ENCODE data around the gene CACNG5.

The CACNG5 gene

GRCh38 chr17:66848496-66848895 is 13.6 kb downstream of the CACNG5 start:
- no peak overlapping the region for H3K27ac ChIP-seq (ENCODE audit: low read depth, low read length)
- no peaks in the 10 kb centered on the region for H3K36me3 ChIP-seq (ENCODE audit: insufficient read depth, low read length)

GRCh38 chr17:66849032-66849655 is 14.2 kb downstream of the CACNG5 start:
- no peak overlapping the region for H3K27ac ChIP-seq (ENCODE audit: low read depth, low read length)
- H3K79me2 ChIP-seq (ENCODE audit: control insufficient read depth, insufficient read depth, low read length, unreplicated experiment) = no peaks in the 10 kb centered on the region
- no peaks in the 10 kb centered on the region for H3K36me3 ChIP-seq (ENCODE audit: insufficient read depth, low read length)

More at GRCh38 chr17:66848496-66848895, 13.6 kb downstream of the CACNG5 start:
- H3K4me3 ChIP-seq (ENCODE audit: low read depth, low read length) = no peak overlapping the region
- no peaks in the 10 kb centered on the region for H3K4me1 ChIP-seq (ENCODE audit: control insufficient read depth, insufficient read depth, low read length, unreplicated experiment)
- H2AFZ ChIP-seq (ENCODE audit: low read length, unreplicated experiment) = no peak overlapping the region
- no peaks in the 10 kb centered on the region for H3K79me2 ChIP-seq (ENCODE audit: control insufficient read depth, insufficient read depth, low read length, unreplicated experiment)
- H3K27me3 ChIP-seq (ENCODE audit: insufficient read depth, low read length) = peaks cover 74% of the 10 kb centered on the region

GRCh38 chr17:66849851-66850580 is 15.1 kb downstream of the CACNG5 start:
- Histone ChIP-seq H3K79me2 (ENCODE audit: control insufficient read depth, insufficient read depth, low read length, unreplicated experiment) (no peaks in the 10 kb centered on the region), H2AFZ (ENCODE audit: low read length, unreplicated experiment) (no peak overlapping the region), H3K4me1 (ENCODE audit: control insufficient read depth, insufficient read depth, low read length, unreplicated experiment) (no peaks in the 10 kb centered on the region), H3K27ac (ENCODE audit: low read depth, low read length) (no peak overlapping the region), H3K4me3 (ENCODE audit: low read depth, low read length) (no peak overlapping the region), H3K36me3 (ENCODE audit: insufficient read depth, low read length) (no peaks in the 10 kb centered on the region), H3K27me3 (ENCODE audit: insufficient read depth, low read length) (peaks cover 61% of the 10 kb centered on the region)

More at GRCh38 chr17:66849032-66849655, 14.2 kb downstream of the CACNG5 start:
- Histone ChIP-seq H3K27me3 (ENCODE audit: insufficient read depth, low read length) (peaks cover 68% of the 10 kb centered on the region), H2AFZ (ENCODE audit: low read length, unreplicated experiment) (no peak overlapping the region), H3K4me1 (ENCODE audit: control insufficient read depth, insufficient read depth, low read length, unreplicated experiment) (no peaks in the 10 kb centered on the region), H3K4me3 (ENCODE audit: low read depth, low read length) (no peak overlapping the region)

- Histone ChIP-seq H3K4me1 (ENCODE audit: control insufficient read depth, insufficient read depth, low read length, unreplicated experiment) (no peaks in the 10 kb centered on the region), H3K4me3 (ENCODE audit: low read depth, low read length) (no peak overlapping the region), H3K27me3 (ENCODE audit: insufficient read depth, low read length) (peaks cover 58% of the 10 kb centered on the region), H3K36me3 (ENCODE audit: insufficient read depth, low read length) (no peaks in the 10 kb centered on the region), H3K27ac (ENCODE audit: low read depth, low read length) (no peak overlapping the region), H2AFZ (ENCODE audit: low read length, unreplicated experiment) (no peak overlapping the region), H3K79me2 (ENCODE audit: control insufficient read depth, insufficient read depth, low read length, unreplicated experiment) (no peaks in the 10 kb centered on the region)
Observed at GRCh38 chr17:66850692-66851091, 15.8 kb downstream of the CACNG5 start.

GRCh38 chr17:66855204-66855603 is 20.3 kb downstream of the CACNG5 start:
- Histone ChIP-seq H3K27ac (ENCODE audit: low read depth, low read length) (no peak overlapping the region), H3K27me3 (ENCODE audit: insufficient read depth, low read length) (peaks cover 53% of the 10 kb centered on the region), H3K36me3 (ENCODE audit: insufficient read depth, low read length) (no peaks in the 10 kb centered on the region), H3K79me2 (ENCODE audit: control insufficient read depth, insufficient read depth, low read length, unreplicated experiment) (no peaks in the 10 kb centered on the region), H3K4me3 (ENCODE audit: low read depth, low read length) (no peak overlapping the region), H2AFZ (ENCODE audit: low read length, unreplicated experiment) (no peak overlapping the region), H3K4me1 (ENCODE audit: control insufficient read depth, insufficient read depth, low read length, unreplicated experiment) (no peaks in the 10 kb centered on the region)

- no peak overlapping the region for H3K27ac ChIP-seq (ENCODE audit: low read depth, low read length)
- peaks cover 56% of the 10 kb centered on the region for H3K27me3 ChIP-seq (ENCODE audit: insufficient read depth, low read length)
- H3K4me3 ChIP-seq (ENCODE audit: low read depth, low read length) = no peak overlapping the region
- H3K36me3 ChIP-seq (ENCODE audit: insufficient read depth, low read length) = no peaks in the 10 kb centered on the region
- no peaks in the 10 kb centered on the region for H3K79me2 ChIP-seq (ENCODE audit: control insufficient read depth, insufficient read depth, low read length, unreplicated experiment)
- no peaks in the 10 kb centered on the region for H3K4me1 ChIP-seq (ENCODE audit: control insufficient read depth, insufficient read depth, low read length, unreplicated experiment)
- H2AFZ ChIP-seq (ENCODE audit: low read length, unreplicated experiment) = no peak overlapping the region
Observed at GRCh38 chr17:66858226-66859083, 23.5 kb downstream of the CACNG5 start.

GRCh38 chr17:66859353-66859752 is 24.4 kb downstream of the CACNG5 start:
- no peak overlapping the region for H2AFZ ChIP-seq (ENCODE audit: low read length, unreplicated experiment)
- H3K79me2 ChIP-seq (ENCODE audit: control insufficient read depth, insufficient read depth, low read length, unreplicated experiment) = no peaks in the 10 kb centered on the region
- no peak overlapping the region for H3K27ac ChIP-seq (ENCODE audit: low read depth, low read length)
- H3K4me1 ChIP-seq (ENCODE audit: control insufficient read depth, insufficient read depth, low read length, unreplicated experiment) = no peaks in the 10 kb centered on the region
- H3K4me3 ChIP-seq (ENCODE audit: low read depth, low read length) = no peak overlapping the region
- H3K27me3 ChIP-seq (ENCODE audit: insufficient read depth, low read length) = peaks cover 65% of the 10 kb centered on the region
- no peaks in the 10 kb centered on the region for H3K36me3 ChIP-seq (ENCODE audit: insufficient read depth, low read length)

GRCh38 chr17:66860204-66860603 is 25.3 kb downstream of the CACNG5 start:
- Histone ChIP-seq H3K79me2 (ENCODE audit: control insufficient read depth, insufficient read depth, low read length, unreplicated experiment) (no peaks in the 10 kb centered on the region), H3K4me3 (ENCODE audit: low read depth, low read length) (no peak overlapping the region), H3K36me3 (ENCODE audit: insufficient read depth, low read length) (no peaks in the 10 kb centered on the region), H2AFZ (ENCODE audit: low read length, unreplicated experiment) (no peak overlapping the region), H3K27me3 (ENCODE audit: insufficient read depth, low read length) (peaks cover 73% of the 10 kb centered on the region), H3K4me1 (ENCODE audit: control insufficient read depth, insufficient read depth, low read length, unreplicated experiment) (no peaks in the 10 kb centered on the region), H3K27ac (ENCODE audit: low read depth, low read length) (no peak overlapping the region)

- H3K27ac ChIP-seq (ENCODE audit: low read depth, low read length) = no peak overlapping the region
- no peaks in the 10 kb centered on the region for H3K4me1 ChIP-seq (ENCODE audit: control insufficient read depth, insufficient read depth, low read length, unreplicated experiment)
- no peaks in the 10 kb centered on the region for H3K79me2 ChIP-seq (ENCODE audit: control insufficient read depth, insufficient read depth, low read length, unreplicated experiment)
- no peaks in the 10 kb centered on the region for H3K36me3 ChIP-seq (ENCODE audit: insufficient read depth, low read length)
- H3K27me3 ChIP-seq (ENCODE audit: insufficient read depth, low read length) = peaks cover 73% of the 10 kb centered on the region
- no peak overlapping the region for H3K4me3 ChIP-seq (ENCODE audit: low read depth, low read length)
- H2AFZ ChIP-seq (ENCODE audit: low read length, unreplicated experiment) = no peak overlapping the region
Observed at GRCh38 chr17:66863820-66864219, 28.9 kb downstream of the CACNG5 start.

GRCh38 chr17:66865151-66865550 is 30.2 kb downstream of the CACNG5 start:
- H2AFZ ChIP-seq (ENCODE audit: low read length, unreplicated experiment) = no peak overlapping the region
- H3K79me2 ChIP-seq (ENCODE audit: control insufficient read depth, insufficient read depth, low read length, unreplicated experiment) = no peaks in the 10 kb centered on the region
- peaks cover 63% of the 10 kb centered on the region for H3K27me3 ChIP-seq (ENCODE audit: insufficient read depth, low read length)
- H3K36me3 ChIP-seq (ENCODE audit: insufficient read depth, low read length) = no peaks in the 10 kb centered on the region
- no peak overlapping the region for H3K4me3 ChIP-seq (ENCODE audit: low read depth, low read length)
- H3K4me1 ChIP-seq (ENCODE audit: control insufficient read depth, insufficient read depth, low read length, unreplicated experiment) = no peaks in the 10 kb centered on the region
- H3K27ac ChIP-seq (ENCODE audit: low read depth, low read length) = no peak overlapping the region

All from ACC112 (cell line).